HG03095 (cell line): Measurements from ENCODE around the gene SNRNP27.
"Not testable (repeated sequence)": the region's sequence is repeated elsewhere in the genome, so short reads cannot be mapped to it uniquely, and the experiment has no call there.

Experiments
- ATAC-seq: cut with Tn5 transposase; IDR thresholded peaks from one replicate; pipeline ENCODE4 v1.9.1; 2021; ENCODE audit warnings: moderate library complexity; ENCODE audit not compliant: unreplicated experiment

The SNRNP27 gene

GRCh38 chr2:69945441-69945840 is 51.7 kb downstream of the SNRNP27 start:
- ATAC-seq: no peak

GRCh38 chr2:69945941-69946340 is 52.2 kb downstream of the SNRNP27 start:
- ATAC-seq: no peak

- ATAC-seq: no peak
Observed at GRCh38 chr2:69946351-69947324, 52.9 kb downstream of the SNRNP27 start.

- ATAC-seq: no peak
Observed at GRCh38 chr2:69947325-69947931, 53.7 kb downstream of the SNRNP27 start.

- no peak for ATAC-seq
Observed at GRCh38 chr2:69948032-69948962, 54.5 kb downstream of the SNRNP27 start.

- ATAC-seq: no peak
Observed at GRCh38 chr2:69948963-69949645, 55.3 kb downstream of the SNRNP27 start.

GRCh38 chr2:69950241-69950640 is 56.5 kb downstream of the SNRNP27 start:
- ATAC-seq: no peak

GRCh38 chr2:69950671-69951070 is 56.9 kb downstream of the SNRNP27 start:
- not testable (repeated sequence) for ATAC-seq

GRCh38 chr2:69952336-69953115 is 58.8 kb downstream of the SNRNP27 start:
- ATAC-seq: no peak

- no peak for ATAC-seq
Observed at GRCh38 chr2:69954084-69954483, 60.3 kb downstream of the SNRNP27 start.
